ENCODE results near the gene ABCC8. TPM values are rescaled to one million over a fixed set of nuclear protein-coding genes. Genes with fewer than 3 reads are reported as not detected.

ABCC8 gene
- total and polyA plus RNA-seq, 9 of the 15 experiments (the other 6 are each of a cell fraction or from before 2014, with no cell fraction given): not detected

DNA sequence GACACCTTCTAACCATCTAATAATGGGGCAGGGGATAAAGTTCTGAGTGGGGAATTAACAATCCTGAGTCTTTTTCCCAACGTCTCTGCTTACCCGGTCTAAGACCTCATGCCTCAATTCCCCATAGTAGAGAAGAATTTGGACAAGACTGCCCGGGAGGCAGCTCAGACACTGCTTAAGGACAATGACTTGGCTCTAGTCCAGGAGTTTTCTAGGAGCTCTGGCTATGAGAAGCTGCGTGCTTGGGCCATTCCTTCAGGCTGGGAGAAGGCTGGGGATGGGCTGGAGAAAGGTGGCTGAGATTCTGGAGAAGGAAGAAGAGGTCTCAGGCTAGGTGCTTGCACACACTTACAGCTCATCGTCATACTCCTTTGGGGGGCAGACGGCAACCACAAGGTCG is 19.8 kb upstream of the ABCC8 start:
- BruUV-seq (replicated peaks): no TSS peak

More for the DNA sequence above, 19.8 kb upstream of the ABCC8 start:
- Histone ChIP-seq H3K4me3 (no peak overlapping the region), H3K36me3 (ENCODE audit: control insufficient read depth, insufficient read depth, low read length) (no peaks in the 10 kb centered on the region), H3K9me3 (replicated peaks; ENCODE audit: control insufficient read depth, insufficient read depth, low read depth, low read length) (no peaks in the 10 kb centered on the region), H2AFZ (ENCODE audit: low read depth, low read length) (no peak overlapping the region), H3K4me1 (replicated peaks in 1 of 2; ENCODE audit: control insufficient read depth in 2 of 2, insufficient read depth in 2 of 2, low read length in 2 of 2) (no peaks in the 10 kb centered on the region), H4K20me1 (replicated peaks; ENCODE audit: control insufficient read depth, insufficient read depth, low read length) (peaks cover 4% of the 10 kb centered on the region; the same call in 1 of the 2 replicates), H3K27ac (ENCODE audit: extremely low read depth, low read depth, low read length) (no peak overlapping the region), H3K9me1 (ENCODE audit: control insufficient read depth, insufficient read depth, low read length) (peaks cover 4% of the 10 kb centered on the region), H3K4me2 (ENCODE audit: insufficient read depth, low read length) (no peak overlapping the region), H3K79me2 (ENCODE audit: control insufficient read depth, insufficient read depth, low read length) (no peaks in the 10 kb centered on the region), H3K27me3 (ENCODE audit: control insufficient read depth in 2 of 2, insufficient read depth in 2 of 2, low read length in 2 of 2) (peaks cover 0 to 63% of the 10 kb centered on the region in 2 experiments; a peak in 3 of 5 replicates), H3K9ac (ENCODE audit: insufficient read depth in 1 of 2, low read depth in 2 of 2, low read length in 2 of 2) (no peak overlapping the region)
- no peak for ATAC-seq
- no peak for FAIRE-seq
- WGBS (ENCODE audit: insufficient coverage, low coverage, missing lambda C conversion rate): 2% methylated on average over 7 of the region's 7 CpGs
- in situ Hi-C loops (cut with MboI) (no loop called here), intact Hi-C loops (cut with micrococcal nuclease) (no loop called here)
- TF ChIP-seq, protein P1, sequence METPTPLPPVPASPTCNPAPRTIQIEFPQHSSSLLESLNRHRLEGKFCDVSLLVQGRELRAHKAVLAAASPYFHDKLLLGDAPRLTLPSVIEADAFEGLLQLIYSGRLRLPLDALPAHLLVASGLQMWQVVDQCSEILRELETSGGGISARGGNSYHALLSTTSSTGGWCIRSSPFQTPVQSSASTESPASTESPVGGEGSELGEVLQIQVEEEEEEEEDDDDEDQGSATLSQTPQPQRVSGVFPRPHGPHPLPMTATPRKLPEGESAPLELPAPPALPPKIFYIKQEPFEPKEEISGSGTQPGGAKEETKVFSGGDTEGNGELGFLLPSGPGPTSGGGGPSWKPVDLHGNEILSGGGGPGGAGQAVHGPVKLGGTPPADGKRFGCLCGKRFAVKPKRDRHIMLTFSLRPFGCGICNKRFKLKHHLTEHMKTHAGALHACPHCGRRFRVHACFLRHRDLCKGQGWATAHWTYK (CRISPR knock-in tag; IDR thresholded peaks at IDR 0.05): no peak
- TF ChIP-seq POU5F1 (IDR thresholded peaks at IDR 0.05; ENCODE audit: borderline replicate concordance, low read depth, low read length, partially characterized antibody) (no peak), BACH1 (tag; IDR thresholded peaks at IDR 0.05) (no peak), TOE1 (IDR thresholded peaks at IDR 0.05; ENCODE audit: borderline replicate concordance) (no peak), TOE1 (CRISPR knock-in tag; IDR thresholded peaks at IDR 0.05; ENCODE audit: borderline replicate concordance, low read depth) (no peak), CBX8 (IDR thresholded peaks at IDR 0.05; ENCODE audit: borderline replicate concordance, extremely low read depth, low read depth, low read length, poor library complexity, severe bottlenecking) (no peak), NFIC (IDR thresholded peaks at IDR 0.05) (peak; percentile 68), NRF1 (conservative IDR thresholded peaks at IDR 0.05 in 1 of 2, IDR thresholded peaks at IDR 0.05 in 1 of 2) (no peak)
- TF ChIP-seq, protein P2, sequence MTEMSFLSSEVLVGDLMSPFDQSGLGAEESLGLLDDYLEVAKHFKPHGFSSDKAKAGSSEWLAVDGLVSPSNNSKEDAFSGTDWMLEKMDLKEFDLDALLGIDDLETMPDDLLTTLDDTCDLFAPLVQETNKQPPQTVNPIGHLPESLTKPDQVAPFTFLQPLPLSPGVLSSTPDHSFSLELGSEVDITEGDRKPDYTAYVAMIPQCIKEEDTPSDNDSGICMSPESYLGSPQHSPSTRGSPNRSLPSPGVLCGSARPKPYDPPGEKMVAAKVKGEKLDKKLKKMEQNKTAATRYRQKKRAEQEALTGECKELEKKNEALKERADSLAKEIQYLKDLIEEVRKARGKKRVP (CRISPR knock-in tag; IDR thresholded peaks at IDR 0.05): no peak
- DNase-seq (ENCODE audit: extremely low read depth in 1 of 4, low spot score in 3 of 4): peak in 1 of 4 experiments; percentile 10
- CTCF ChIA-PET (ENCODE audit: low intra/inter-chr PET ratio): no interaction called here
- POLR2A ChIA-PET: interaction anchor here (0.8 kb wide), 1 partner anchor 33 kb away, joined by 3 read pairs; no protein-coding TSS in a partner anchor
